K562 (cell line): ENCODE measurements around the gene OR5K2.

Experiments used
- CTCF ChIP-seq, 3 experiments: IDR thresholded peaks in 2 of 3; conservative IDR thresholded peaks in 1 of 3; 2 replicates each; pipeline ENCODE4 v1.5.1; 2011 to 2012; ENCODE audit warnings: low read length in 3 of 3, mild to moderate bottlenecking in 3 of 3, control low read depth in 2 of 3, improper control_type of control experiment in 1 of 3, inconsistent platforms in 1 of 3, low read depth in 1 of 3, mixed read lengths in 1 of 3, moderate library complexity in 1 of 3; ENCODE audit not compliant: insufficient read depth in 2 of 3
- EZH2 ChIP-seq: IDR thresholded peaks from 2 replicates; pipeline ENCODE4 v1.6.1; 2012; ENCODE audit warnings: low read depth, mild to moderate bottlenecking, inconsistent platforms, low read length, borderline replicate concordance
- FOXA3 ChIP-seq, 2 experiments: fragments of 450-650 bp in 1 of 2; sonication (generic) in 1 of 2; formaldehyde crosslinking; IDR thresholded peaks in 1 of 2; conservative IDR thresholded peaks in 1 of 2; 2 replicates each; pipeline versions ENCODE4 v1.4.0 to v1.8.0; 2020 to 2022; ENCODE audit warnings: mild to moderate bottlenecking in 2 of 2, missing genetic modification reagents in 1 of 2
- FOXM1 ChIP-seq, 2 experiments: fragments of 450-650 bp in 1 of 2; sonication (generic) in 1 of 2; formaldehyde crosslinking in 1 of 2; IDR thresholded peaks; 2 replicates each; pipeline versions ENCODE4 v1.6.1 to v1.9.0; 2017 to 2022; ENCODE audit warnings: low read depth in 2 of 2, mild to moderate bottlenecking in 2 of 2, missing genetic modification reagents in 1 of 2, moderate library complexity in 1 of 2
- MTF1 ChIP-seq: fragments of 250-450 bp; sonication (Bioruptor Pico); IDR thresholded peaks from 2 replicates; pipeline ENCODE4 v1.9.0; 2021; ENCODE audit warnings: moderate library complexity, mild to moderate bottlenecking, inconsistent platforms, borderline replicate concordance
- POLR2AphosphoS5 ChIP-seq: IDR thresholded peaks from 2 replicates; pipeline ENCODE4 v1.6.1; 2011; ENCODE audit warnings: mild to moderate bottlenecking, low read depth, low read length, moderate library complexity; ENCODE audit not compliant: control insufficient read depth, insufficient read depth
- SMAD3 ChIP-seq: fragments of 450-650 bp; formaldehyde crosslinking; conservative IDR thresholded peaks from 2 replicates; pipeline ENCODE4 v1.4.0; 2020; ENCODE audit warnings: mild to moderate bottlenecking
- TSHZ1 ChIP-seq: fragments of 250-450 bp; sonication (Bioruptor Pico); IDR thresholded peaks from 2 replicates; pipeline ENCODE4 v1.4.0; 2020; ENCODE audit warnings: mild to moderate bottlenecking, moderate library complexity
- ZHX1 ChIP-seq: fragments of 150-350 bp; conservative IDR thresholded peaks from 2 replicates; pipeline ENCODE4 v1.6.1; 2014; ENCODE audit warnings: low read length
- ZNF197 ChIP-seq: fragments of 200-800 bp; sonication (Bioruptor generic); IDR thresholded peaks from 2 replicates; pipeline ENCODE4 v1.6.1; 2016; ENCODE audit warnings: low read depth, missing genetic modification characterization, missing compliant biosample characterization

- TF ChIP-seq SMAD3 (CRISPR knock-in tag) (no peak), EZH2 (no peak), MTF1 (CRISPR knock-in tag) (no peak), CTCF (IDR thresholded peaks at IDR 0.05 in 2 of 3, conservative IDR thresholded peaks at IDR 0.05 in 1 of 3; ENCODE audit: insufficient read depth in 2 of 3, low read depth in 1 of 3, low read length in 3 of 3) (no peak), POLR2AphosphoS5 (no peak), FOXM1 (IDR thresholded peaks at IDR 0.05; ENCODE audit: low read depth) (no peak), FOXM1 (CRISPR knock-in tag; IDR thresholded peaks at IDR 0.05; ENCODE audit: low read depth) (no peak), ZHX1 (no peak), FOXA3 (CRISPR knock-in tag; conservative IDR thresholded peaks at IDR 0.05 in 1 of 2, IDR thresholded peaks at IDR 0.05 in 1 of 2) (no peak), ZNF197 (CRISPR knock-in tag) (no peak), TSHZ1 (no peak)
Measured at GRCh38 chr3:98512576-98512975, 15.1 kb downstream of the OR5K2 start.
